GM23248 (cell line): ENCODE measurements around the gene SPACA4. TPM values are rescaled to one million over a fixed set of nuclear protein-coding genes. Genes with fewer than 3 reads are reported as not detected.

Source experiments
- DNase-seq: peaks from one replicate; pipeline ENCODE4 v3.0.0-alpha.2; 2015
- H2AFZ ChIP-seq: fragments of 200-600 bp; sonication (generic); 2 replicates; pipeline ENCODE4 v1.6.1; 2016; ENCODE audit warnings: antibody characterized with exemption
- H3F3A ChIP-seq: fragments of 200-600 bp; sonication (generic); 2 replicates; pipeline ENCODE4 v1.6.1; 2016; ENCODE audit warnings: mild to moderate bottlenecking, antibody characterized with exemption, mixed run types; ENCODE audit not compliant: insufficient read depth
- H3K27ac ChIP-seq: fragments of 200-600 bp; sonication (generic); 2 replicates; pipeline ENCODE4 v1.5.1; 2016; ENCODE audit warnings: mild to moderate bottlenecking
- H3K27me3 ChIP-seq: fragments of 200-600 bp; sonication (generic); replicated peaks from 2 replicates; pipeline ENCODE4 v1.6.1; 2016; ENCODE audit warnings: mild to moderate bottlenecking; ENCODE audit not compliant: insufficient read depth
- H3K36me3 ChIP-seq: fragments of 200-600 bp; sonication (generic); 2 replicates; pipeline ENCODE4 v1.6.1; 2016; ENCODE audit warnings: low read depth, mild to moderate bottlenecking
- H3K4me1 ChIP-seq: fragments of 200-600 bp; sonication (generic); 2 replicates; pipeline ENCODE4 v1.6.1; 2016; ENCODE audit warnings: mild to moderate bottlenecking; ENCODE audit not compliant: insufficient read depth
- H3K4me2 ChIP-seq: fragments of 200-600 bp; sonication (generic); one replicate; pipeline ENCODE4 v1.6.1; 2016; ENCODE audit warnings: mild to moderate bottlenecking; ENCODE audit not compliant: unreplicated experiment
- H3K4me3 ChIP-seq: fragments of 200-600 bp; sonication (generic); 2 replicates; pipeline ENCODE4 v1.5.1; 2016; ENCODE audit warnings: mild to moderate bottlenecking
- H3K79me2 ChIP-seq: fragments of 200-600 bp; sonication (generic); 2 replicates; pipeline ENCODE4 v1.6.1; 2016; ENCODE audit warnings: mild to moderate bottlenecking; ENCODE audit not compliant: insufficient read depth
- H3K9ac ChIP-seq: fragments of 200-600 bp; sonication (generic); 2 replicates; pipeline ENCODE4 v1.6.1; 2016; ENCODE audit warnings: mild to moderate bottlenecking
- H3K9me2 ChIP-seq: fragments of 200-600 bp; sonication (generic); 2 replicates; pipeline ENCODE4 v1.6.1; 2016; ENCODE audit warnings: mixed run types, mild to moderate bottlenecking, moderate library complexity; ENCODE audit not compliant: insufficient read depth
- H3K9me3 ChIP-seq: fragments of 200-600 bp; sonication (generic); one replicate; pipeline ENCODE4 v1.6.1; 2017; ENCODE audit warnings: low read depth
- H4K20me1 ChIP-seq: fragments of 200-600 bp; sonication (generic); 2 replicates; pipeline ENCODE4 v1.6.0; 2016; ENCODE audit not compliant: insufficient read depth
- EZH2 ChIP-seq: fragments of 200-600 bp; sonication (generic); IDR thresholded peaks from 2 replicates; pipeline ENCODE4 v1.6.1; 2018; ENCODE audit warnings: antibody characterized with exemption, mild to moderate bottlenecking; ENCODE audit not compliant: insufficient read depth, poor library complexity, severe bottlenecking
- EZH2phosphoT487 ChIP-seq: fragments of 200-600 bp; sonication (generic); IDR thresholded peaks from 2 replicates; pipeline ENCODE4 v1.6.1; 2018; ENCODE audit warnings: antibody characterized with exemption, moderate library complexity, mild to moderate bottlenecking, low read depth; ENCODE audit not compliant: insufficient read depth
- WGBS, 2 experiments: methylation state at CpG; one replicate each; pipeline ENCODE4 v1.1.6; 2015 to 2017; ENCODE audit warnings: low lambda C conversion rate in 2 of 2, low coverage in 1 of 2; ENCODE audit errors: missing lambda C conversion rate in 2 of 2; 5-methylcytosine and 5-hydroxymethylcytosine counted together
- in situ Hi-C: fragments of 300-500 bp; cut with MboI; formaldehyde crosslinking; loops from 2 replicates; pipeline ENCODE4 v1.15.0; 2020
- polyA plus RNA-seq: library from polyadenylated mRNA; unstranded; fragments of >200 nt; fragmentation: Nextera tagmentation; extraction: Ambion mirVana; gene quantifications from 2 replicates; pipeline ENCODE4 v1.2.1, GENCODE V29; 2016
- total RNA-seq: library from RNA; depleted of rRNA; stranded (reverse); fragments of >200 nt; shearing (Covaris generic); gene quantifications from 2 replicates; pipeline ENCODE4 v1.2.3, GENCODE V29; 2014

The SPACA4 gene
- total and polyA plus RNA-seq, 2 experiments from 2014 or later: not detected

DNA sequence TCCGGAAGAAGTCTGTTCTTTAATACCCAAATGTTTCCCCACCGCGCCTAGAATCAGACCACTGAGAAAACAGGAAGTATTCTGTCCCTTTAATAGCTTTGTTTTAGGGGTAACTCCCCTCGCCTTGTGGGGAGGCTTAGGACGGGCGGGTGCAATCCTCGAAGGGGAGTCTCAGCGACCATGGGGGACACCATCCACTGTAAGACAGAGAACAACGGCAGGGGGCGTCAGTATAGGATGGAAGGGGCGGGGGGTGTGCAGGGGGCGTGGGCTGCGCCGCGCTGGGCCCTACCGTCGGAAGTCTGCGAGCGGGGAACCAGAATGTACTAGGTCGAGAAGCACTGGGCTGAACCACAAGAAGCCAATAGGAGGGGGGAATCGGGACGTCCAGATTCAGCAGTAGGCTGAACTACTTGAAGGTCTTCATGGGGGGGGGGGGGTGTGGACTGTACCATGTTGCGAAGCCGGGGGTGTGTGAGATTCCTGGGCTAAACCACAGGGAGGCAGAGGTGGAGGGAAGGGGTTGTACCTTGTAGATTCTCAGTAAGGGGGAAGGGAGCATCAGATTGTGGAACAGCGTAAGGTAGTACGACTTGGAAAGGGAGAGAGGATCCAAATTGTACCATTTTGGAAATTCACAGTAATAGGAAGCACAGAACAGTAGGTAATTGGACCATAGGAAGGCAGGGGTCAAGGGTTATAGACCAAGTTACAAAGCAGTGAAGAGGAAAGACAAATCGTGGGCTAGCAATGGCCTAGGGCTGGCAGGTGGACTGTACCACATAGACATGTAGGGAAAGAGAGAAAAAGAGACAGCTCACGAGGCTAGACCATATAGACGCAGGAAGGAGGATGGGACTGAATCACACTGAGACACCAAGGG, 31.6 kb downstream of the SPACA4 start:
- H3K36me3 ChIP-seq: no peaks in the 10 kb centered on the region
- no peaks in the 10 kb centered on the region for H3K79me2 ChIP-seq
- H4K20me1 ChIP-seq: no peaks in the 10 kb centered on the region
- peak; percentile 94 for DNase-seq
- TF ChIP-seq EZH2phosphoT487 (no peak), EZH2 (no peak)
- peak overlapping the region; percentile 92 for H3K9ac ChIP-seq
- peak overlapping the region; percentile 86 for H3K4me2 ChIP-seq
- no peaks in the 10 kb centered on the region for H3K9me3 ChIP-seq
- peak overlapping the region; percentile 80 for H2AFZ ChIP-seq
- peak overlapping the region; percentile 87 for H3K27ac ChIP-seq
- 8 to 10% methylated on average over 22 to 29 of the region's 29 CpGs for WGBS, 2 experiments
- H3K4me1 ChIP-seq: peaks cover 29% of the 10 kb centered on the region
- no peaks in the 10 kb centered on the region for H3K9me2 ChIP-seq
- peak overlapping the region; percentile 71 for H3K4me3 ChIP-seq
- in situ Hi-C loops: no loop called here
- no peaks in the 10 kb centered on the region for H3K27me3 ChIP-seq
- H3F3A ChIP-seq: peaks cover 18% of the 10 kb centered on the region; the same call in 1 of the 2 replicates

DNA sequence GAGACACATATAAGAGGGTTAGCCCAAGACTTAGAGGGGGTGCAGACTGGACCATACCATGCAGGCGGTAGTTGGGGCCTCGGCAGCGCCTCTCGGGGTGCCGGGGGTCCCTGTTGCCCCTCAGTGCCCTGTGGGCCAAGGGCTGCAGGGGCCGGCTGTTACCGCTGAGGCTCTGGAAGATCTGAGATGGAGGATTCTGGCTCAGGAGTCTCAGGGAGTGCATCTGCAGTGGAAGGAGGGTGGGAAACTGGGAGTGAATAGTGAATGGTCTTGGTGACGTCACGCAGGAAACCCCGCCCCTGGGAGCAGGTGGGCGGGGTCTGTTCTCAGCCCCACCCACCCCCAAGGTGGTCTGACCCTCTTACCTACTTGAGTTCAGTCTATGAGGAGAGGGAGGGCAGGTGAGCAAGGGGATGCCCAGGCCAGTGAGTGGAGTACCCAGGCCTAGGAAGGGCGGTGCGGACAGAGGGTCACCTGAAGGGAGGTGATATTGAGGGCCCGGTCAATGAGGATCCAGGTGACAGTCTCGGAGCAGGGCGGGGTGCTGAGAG, 32.4 kb downstream of the SPACA4 start:
- Histone ChIP-seq H3K9ac (no peak overlapping the region), H3K79me2 (no peaks in the 10 kb centered on the region), H3K4me2 (no peak overlapping the region), H3K27me3 (no peaks in the 10 kb centered on the region), H3K36me3 (no peaks in the 10 kb centered on the region), H3K4me1 (peaks cover 22% of the 10 kb centered on the region), H3K4me3 (no peak overlapping the region), H4K20me1 (no peaks in the 10 kb centered on the region), H3K9me3 (no peaks in the 10 kb centered on the region), H2AFZ (peak overlapping the region; percentile 80), H3K27ac (no peak overlapping the region), H3F3A (peaks cover 18% of the 10 kb centered on the region; the same call in 1 of the 2 replicates), H3K9me2 (no peaks in the 10 kb centered on the region)
- TF ChIP-seq EZH2phosphoT487 (no peak), EZH2 (no peak)
- DNase-seq: peak; percentile 28
- 71 to 91% methylated on average over 12 to 16 of the region's 16 CpGs for WGBS, 2 experiments
- in situ Hi-C loops: no loop called here

DNA sequence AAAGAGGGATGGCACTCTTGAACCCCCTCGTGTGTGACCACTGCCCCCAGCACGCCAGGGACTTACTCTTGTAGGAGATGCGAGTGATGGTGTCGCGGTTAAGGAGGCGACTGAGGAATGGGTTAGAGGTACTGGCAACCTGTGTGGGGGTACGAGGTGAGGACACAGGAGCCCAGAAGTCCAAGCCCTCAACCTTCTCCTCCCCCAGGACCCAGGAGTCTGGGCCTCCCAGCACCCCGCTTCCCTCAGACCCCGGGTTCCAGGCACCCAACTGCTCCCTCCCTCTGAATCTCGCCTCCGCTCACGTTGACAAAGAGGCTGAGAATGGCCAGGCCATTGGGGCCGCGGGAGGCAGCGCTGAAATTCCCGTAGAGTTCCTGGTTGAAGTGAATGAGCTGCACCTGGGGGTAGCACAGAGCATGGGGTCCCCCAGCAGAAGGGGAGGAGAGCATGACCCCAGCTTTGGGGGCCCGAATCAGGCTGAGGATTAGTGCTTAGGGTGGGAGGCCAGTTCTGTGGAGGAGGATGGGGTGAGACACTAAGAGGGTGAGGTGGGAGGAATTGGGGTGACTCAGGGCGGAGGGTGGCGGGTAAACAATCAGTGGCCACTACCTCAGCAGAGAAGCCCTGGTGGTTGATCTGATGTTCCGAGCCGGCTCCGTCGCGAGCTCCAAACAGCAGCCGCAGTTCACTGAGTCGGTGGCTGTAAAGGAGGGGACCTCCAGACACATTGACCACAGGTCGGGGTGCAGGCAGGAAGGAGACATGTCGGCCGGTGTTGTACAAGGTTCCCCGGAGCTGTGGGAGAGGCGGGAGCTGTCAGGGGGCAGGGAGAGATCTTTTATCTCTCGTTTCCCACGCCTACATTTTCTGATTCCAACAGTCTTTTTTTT, 33.2 kb downstream of the SPACA4 start:
- no peak overlapping the region for H3K9ac ChIP-seq
- no peak overlapping the region for H3K27ac ChIP-seq
- no peaks in the 10 kb centered on the region for H4K20me1 ChIP-seq
- peaks cover 15% of the 10 kb centered on the region for H3K4me1 ChIP-seq
- no peaks in the 10 kb centered on the region for H3K79me2 ChIP-seq
- no peak overlapping the region for H3K4me3 ChIP-seq
- no peaks in the 10 kb centered on the region for H3K9me2 ChIP-seq
- no peak overlapping the region for H2AFZ ChIP-seq
- WGBS, 2 experiments: 60 to 61% methylated on average over 31 to 33 of the region's 33 CpGs
- no peak overlapping the region for H3K4me2 ChIP-seq
- no peak for DNase-seq
- H3K27me3 ChIP-seq: no peaks in the 10 kb centered on the region
- TF ChIP-seq EZH2phosphoT487 (no peak), EZH2 (no peak)
- peaks cover 17% of the 10 kb centered on the region; the same call in 1 of the 2 replicates for H3F3A ChIP-seq
- no peaks in the 10 kb centered on the region for H3K9me3 ChIP-seq
- in situ Hi-C loops: no loop called here
- H3K36me3 ChIP-seq: no peaks in the 10 kb centered on the region

DNA sequence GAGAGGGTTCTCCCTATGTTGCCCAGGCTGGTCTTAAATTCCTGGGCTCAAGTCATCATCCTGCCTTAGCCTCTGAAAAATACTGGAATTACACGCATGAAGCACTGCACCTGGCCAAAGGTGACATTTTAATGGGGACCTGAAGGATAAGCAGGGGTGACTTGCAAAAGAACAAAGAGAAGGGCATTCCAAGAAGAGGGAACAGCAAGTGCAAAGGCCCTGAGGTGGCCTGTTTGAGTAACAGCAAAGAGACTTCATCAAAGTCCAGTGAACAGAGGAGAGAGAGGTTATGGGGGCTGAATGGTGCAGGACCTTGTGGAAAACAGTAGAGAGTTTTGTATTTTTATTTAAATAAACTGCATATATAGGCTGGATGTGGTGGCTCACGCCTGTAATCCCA, 35.3 kb downstream of the SPACA4 start:
- in situ Hi-C loops: no loop called here
- Histone ChIP-seq H3K9me2 (no peaks in the 10 kb centered on the region), H3K27me3 (no peaks in the 10 kb centered on the region), H3K4me3 (no peak overlapping the region), H3K9ac (no peak overlapping the region), H3K36me3 (no peaks in the 10 kb centered on the region), H3K79me2 (no peaks in the 10 kb centered on the region), H3K9me3 (no peaks in the 10 kb centered on the region), H2AFZ (no peak overlapping the region), H3K27ac (no peak overlapping the region), H4K20me1 (no peaks in the 10 kb centered on the region), H3K4me2 (no peak overlapping the region), H3F3A (peaks cover 10% of the 10 kb centered on the region; the same call in 1 of the 2 replicates), H3K4me1 (0 out of 2 replicates have a peak, but pooled peaks cover 16% of the 10 kb centered on the region)
- TF ChIP-seq EZH2: no peak
- TF ChIP-seq EZH2phosphoT487: no peak
- 69 to 70% methylated on average over 2 of the region's 2 CpGs for WGBS, 2 experiments
- DNase-seq: no peak
